GM12878 (cell line): ENCODE measurements around the gene PJA1.

Experiments
- CREM ChIP-seq: IDR thresholded peaks from 2 replicates; pipeline ENCODE4 v1.6.1; 2014; ENCODE audit warnings: antibody characterized with exemption, low read depth
- MXI1 ChIP-seq: fragments of 150-350 bp; IDR thresholded peaks from 2 replicates; pipeline ENCODE4 v1.6.1; 2011; ENCODE audit warnings: low read depth, mild to moderate bottlenecking, inconsistent platforms, low read length, improper control_type of control experiment
- POLR2A ChIP-seq: IDR thresholded peaks from 2 replicates; pipeline ENCODE4 v1.6.1; 2011; ENCODE audit warnings: low read depth, mild to moderate bottlenecking, low read length
- SIN3A ChIP-seq: IDR thresholded peaks from 2 replicates; pipeline ENCODE4 v1.6.1; 2012; ENCODE audit warnings: low read depth, low read length, improper control_type of control experiment
- SUZ12 ChIP-seq: fragments of 200-600 bp; sonication (generic); IDR thresholded peaks from one replicate; pipeline ENCODE4 v1.6.1; 2018; ENCODE audit warnings: antibody characterized with exemption, mild to moderate bottlenecking; ENCODE audit not compliant: unreplicated experiment
- TCF12 ChIP-seq: IDR thresholded peaks from 2 replicates; pipeline ENCODE4 v1.6.1; 2011; ENCODE audit warnings: low read depth, mild to moderate bottlenecking, low read length

DNA sequence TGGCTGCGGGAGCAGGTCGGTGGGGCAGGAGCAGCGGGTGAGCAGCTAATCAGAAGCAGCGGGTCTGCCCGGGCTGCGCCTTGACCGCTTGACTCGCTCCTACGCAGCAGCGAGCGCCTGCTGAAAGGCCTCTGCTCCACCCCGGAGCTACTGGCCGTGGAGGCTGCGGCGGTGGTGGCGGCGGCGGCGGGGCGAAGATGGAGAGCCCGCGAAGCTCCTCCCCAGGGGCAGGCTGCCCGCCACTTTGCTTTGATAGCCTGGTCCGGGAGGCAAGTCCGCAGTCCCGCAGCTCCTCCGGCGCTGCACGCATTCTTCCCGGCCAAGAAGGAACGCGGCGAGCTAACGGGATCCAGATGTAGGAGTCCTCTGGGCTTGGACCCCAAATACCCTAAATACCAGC lies 36.7 kb downstream of the PJA1 start:
- TF ChIP-seq SUZ12 (no peak), SIN3A (no peak), TCF12 (no peak), POLR2A (no peak), CREM (no peak), MXI1 (no peak)
